Gastroesophageal sphincter (tissue), 3 donors: ENCODE data around the gene HOXA5.

Experiments used
- CTCF ChIP-seq, 4 experiments: fragments of 200-600 bp in 2 of 4; fragments of 450-650 bp in 2 of 4; sonication (generic) in 1 of 4; IDR thresholded peaks; one replicate each; pipeline ENCODE4 v1.5.1; 2017 to 2019; ENCODE audit warnings: antibody characterized with exemption in 4 of 4, mild to moderate bottlenecking in 2 of 4, moderate library complexity in 2 of 4
- EP300 ChIP-seq: sonication (generic); formaldehyde crosslinking; IDR thresholded peaks from one replicate; pipeline ENCODE4 v1.6.1; 2017; ENCODE audit warnings: antibody characterized with exemption, mild to moderate bottlenecking
- POLR2A ChIP-seq, 2 donors: fragments of 450-650 bp; IDR thresholded peaks; one replicate each; pipeline ENCODE4 v1.6.1; 2017; ENCODE audit warnings: antibody characterized with exemption in 2 of 2, mild to moderate bottlenecking in 2 of 2, moderate library complexity in 1 of 2

GRCh38 chr7:27129729-27130539 lies 13.5 kb downstream of the HOXA5 start:
- peak; percentile 14 to 22 for TF ChIP-seq POLR2A (IDR thresholded peaks at IDR 0.05)
- TF ChIP-seq CTCF (IDR thresholded peaks at IDR 0.05), result peak in 3 of 4 experiments; percentile 30 to 56 (median 48)
- TF ChIP-seq EP300, result no peak
